MG63 (cell line): Measurements from ENCODE around the gene APLNR. TPM values are rescaled to one million over a fixed set of nuclear protein-coding genes. Genes with fewer than 3 reads are reported as not detected.
A peak's percentile ranks its signal among the peaks of the same experiment; 100 is the strongest.
"Not testable (repeated sequence)": the region's sequence is repeated elsewhere in the genome, so short reads cannot be mapped to it uniquely, and the experiment has no call there.

ENCODE experiments used
- DNase-seq: peaks from one replicate; pipeline ENCODE4 v3.0.0-alpha.2; 2020
- H3K27me3 ChIP-seq: fragments of 250-450 bp; sonication (Bioruptor Pico); 2 replicates; pipeline ENCODE4 v1.5.1; 2020; ENCODE audit warnings: mild to moderate bottlenecking, moderate library complexity
- H3K36me3 ChIP-seq: fragments of 250-450 bp; sonication (Bioruptor Pico); 2 replicates; pipeline ENCODE4 v1.5.1; 2020; ENCODE audit warnings: mild to moderate bottlenecking, moderate library complexity
- H3K4me3 ChIP-seq: fragments of 250-450 bp; sonication (Bioruptor Pico); 2 replicates; pipeline ENCODE4 v1.5.1; 2020; ENCODE audit warnings: mild to moderate bottlenecking, moderate library complexity
- H3K9me3 ChIP-seq: fragments of 250-450 bp; sonication (Bioruptor Pico); 2 replicates; pipeline ENCODE4 v1.5.1; 2020; ENCODE audit warnings: mild to moderate bottlenecking, moderate library complexity
- total RNA-seq: library from RNA; depleted of rRNA; stranded (reverse); fragments of >200 nt; shearing (Covaris generic); gene quantifications from 2 replicates; pipeline ENCODE4 v1.2.3, GENCODE V29; 2014; ENCODE audit warnings: low replicate concordance; rRNA removed

Gene APLNR
- not detected in 2 replicates for total RNA-seq

GRCh38 chr11:57237204-57237681, at the start of gene APLNR:
APLNR (minus strand) TSS chr11:57237250; CDS start chr11:57237004, 246 bp downstream.
- Histone ChIP-seq H3K9me3 (no peaks in the 10 kb centered on the region), H3K4me3 (no peak within 1 kb of the TSS), H3K36me3 (no peaks in the 10 kb centered on the region), H3K27me3 (peaks cover 5% of the 10 kb centered on the region)
- no peak for DNase-seq

DNA sequence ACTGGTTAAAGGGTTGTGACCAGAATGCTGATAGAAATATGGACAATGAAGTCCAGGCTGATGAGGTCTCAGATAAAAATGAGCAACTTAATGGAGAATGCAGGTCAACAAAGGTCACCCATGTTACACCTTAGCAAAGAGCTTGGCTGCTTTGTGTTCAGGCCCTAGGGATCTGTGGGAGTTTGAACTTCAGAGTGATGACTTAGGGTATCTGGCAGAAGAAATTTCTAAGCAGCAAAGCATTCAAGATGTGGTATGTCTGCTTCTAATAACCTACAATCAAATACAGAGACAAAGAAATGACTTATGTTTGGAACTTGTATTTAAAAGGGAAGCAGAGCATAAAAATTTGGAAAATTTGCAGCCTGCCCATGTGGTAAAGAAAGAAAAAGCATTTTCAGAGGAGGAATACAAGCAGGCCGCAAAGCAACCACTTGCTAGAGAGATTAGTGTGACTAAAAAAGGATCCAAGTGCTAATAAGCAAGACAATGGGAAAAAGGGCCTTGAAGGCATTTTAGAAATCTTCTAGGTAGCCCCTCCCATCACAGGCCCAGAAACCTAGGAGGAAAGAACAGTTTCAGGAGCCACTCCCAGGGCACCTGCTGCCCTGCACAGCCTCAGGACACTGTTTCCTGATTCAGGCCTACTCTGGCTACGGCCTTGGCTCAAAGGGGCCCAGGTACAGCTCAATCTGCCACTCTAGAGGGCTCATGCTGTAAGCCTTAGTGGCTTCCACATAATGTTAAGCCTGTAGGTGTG, 46.4 kb upstream of the APLNR start:
- H3K9me3 ChIP-seq: no peaks in the 10 kb centered on the region
- DNase-seq: no peak
- H3K27me3 ChIP-seq: no peaks in the 10 kb centered on the region
- no peak overlapping the region for H3K4me3 ChIP-seq
- no peaks in the 10 kb centered on the region for H3K36me3 ChIP-seq

DNA sequence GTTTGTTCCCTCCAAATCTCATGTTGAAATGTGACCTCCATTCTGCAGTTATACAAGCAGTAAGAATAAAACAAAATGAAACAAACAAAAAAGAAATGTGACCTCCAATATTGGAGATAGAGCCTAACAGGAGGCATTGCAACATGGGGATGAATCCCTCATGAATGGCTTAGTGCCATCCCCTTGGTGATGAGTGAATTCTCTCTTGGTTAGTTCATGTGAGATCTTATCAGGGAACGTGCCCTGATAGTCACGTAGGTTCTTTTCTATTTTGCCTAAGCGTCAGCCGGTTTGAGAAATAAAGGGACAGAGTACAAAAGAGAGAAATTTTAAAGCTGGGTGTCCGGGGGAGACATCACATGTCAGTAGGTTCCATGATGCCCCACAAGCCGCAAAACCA, 44.5 kb upstream of the APLNR start:
- not testable (repeated sequence) for DNase-seq, H3K36me3 ChIP-seq, H3K9me3 ChIP-seq, H3K4me3 ChIP-seq, H3K27me3 ChIP-seq

DNA sequence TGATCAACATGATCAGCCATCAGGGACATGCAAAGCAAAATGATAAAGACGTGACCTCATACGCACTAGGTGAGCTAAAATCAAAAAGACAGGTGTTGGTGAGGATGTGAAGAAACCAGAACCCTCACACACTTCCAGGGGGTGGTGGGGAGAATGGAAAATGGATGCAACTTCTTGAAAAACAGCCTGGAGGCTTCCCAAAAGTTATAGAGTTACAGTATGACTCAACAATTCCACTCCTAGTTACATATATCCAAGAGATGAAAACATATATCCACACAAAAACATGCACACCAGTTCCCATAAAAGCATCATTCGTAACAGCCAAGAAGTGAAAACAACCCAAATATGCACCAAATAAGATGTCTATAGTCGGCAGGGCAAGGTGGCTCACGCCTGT, 42.1 kb upstream of the APLNR start:
- H3K27me3 ChIP-seq: no peaks in the 10 kb centered on the region
- no peaks in the 10 kb centered on the region for H3K9me3 ChIP-seq
- no peak overlapping the region for H3K4me3 ChIP-seq
- H3K36me3 ChIP-seq: no peaks in the 10 kb centered on the region
- no peak for DNase-seq

GRCh38 chr11:57278721-57279095, 41.7 kb upstream of the APLNR start:
- H3K27me3 ChIP-seq: no peaks in the 10 kb centered on the region
- no peak for DNase-seq
- H3K9me3 ChIP-seq: no peaks in the 10 kb centered on the region
- no peaks in the 10 kb centered on the region for H3K36me3 ChIP-seq
- H3K4me3 ChIP-seq: no peak overlapping the region

DNA sequence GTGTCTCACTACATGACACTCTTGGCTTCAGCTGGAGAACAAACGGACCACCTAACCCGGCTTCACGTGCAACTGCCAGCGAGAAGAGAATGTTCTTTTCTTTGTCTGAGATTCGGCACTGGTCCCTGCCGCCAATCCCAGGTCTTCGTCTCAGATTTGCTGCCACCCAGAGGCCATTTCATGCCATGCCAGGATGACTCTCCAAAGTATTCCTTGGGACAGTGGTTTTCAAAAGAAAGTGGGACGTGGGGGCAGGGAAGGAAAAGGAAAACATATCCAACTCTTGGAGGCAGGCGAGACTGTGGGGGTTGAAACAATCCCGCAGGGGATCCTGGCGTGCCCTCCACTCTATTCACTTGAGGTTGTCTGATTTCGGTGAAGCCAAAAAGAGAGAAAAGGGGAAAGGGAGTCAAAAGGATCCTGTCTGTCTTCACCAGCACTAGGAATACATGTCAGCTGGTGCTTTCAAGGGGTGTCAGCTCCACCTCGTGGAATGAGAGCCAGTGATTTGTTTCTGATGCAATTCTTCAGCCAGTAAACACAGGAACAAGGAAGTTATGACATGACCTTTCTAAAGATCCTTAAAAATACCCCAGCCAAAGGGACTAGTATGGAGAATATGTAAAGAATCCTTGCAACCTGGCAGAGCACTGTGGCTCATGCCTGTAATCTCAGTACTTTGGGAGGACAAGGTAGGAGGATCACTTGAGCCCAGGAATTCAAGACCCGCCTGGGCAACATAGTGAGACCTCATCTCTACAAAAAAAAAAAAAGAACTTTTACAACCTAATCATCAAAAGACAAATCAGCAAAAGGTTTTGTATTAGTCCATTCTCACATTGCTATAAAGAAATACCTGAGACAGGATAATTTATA, 41.0 kb upstream of the APLNR start:
- Histone ChIP-seq H3K27me3 (no peaks in the 10 kb centered on the region), H3K36me3 (no peaks in the 10 kb centered on the region), H3K4me3 (no peak overlapping the region), H3K9me3 (no peaks in the 10 kb centered on the region)
- peak; percentile 75 for DNase-seq

- no peaks in the 10 kb centered on the region for H3K27me3 ChIP-seq
- H3K4me3 ChIP-seq: no peak overlapping the region
- H3K36me3 ChIP-seq: no peaks in the 10 kb centered on the region
- DNase-seq: no peak
- no peaks in the 10 kb centered on the region for H3K9me3 ChIP-seq
Observed at GRCh38 chr11:57276971-57277675, 40.1 kb upstream of the APLNR start.

GRCh38 chr11:57276169-57276970, 39.3 kb upstream of the APLNR start:
- Histone ChIP-seq H3K9me3 (no peaks in the 10 kb centered on the region), H3K4me3 (no peak overlapping the region), H3K27me3 (no peaks in the 10 kb centered on the region), H3K36me3 (no peaks in the 10 kb centered on the region)
- no peak for DNase-seq

GRCh38 chr11:57275582-57275981, 38.5 kb upstream of the APLNR start:
- Histone ChIP-seq H3K9me3 (no peaks in the 10 kb centered on the region), H3K4me3 (no peak overlapping the region), H3K36me3 (no peaks in the 10 kb centered on the region), H3K27me3 (no peaks in the 10 kb centered on the region)
- no peak for DNase-seq

DNA sequence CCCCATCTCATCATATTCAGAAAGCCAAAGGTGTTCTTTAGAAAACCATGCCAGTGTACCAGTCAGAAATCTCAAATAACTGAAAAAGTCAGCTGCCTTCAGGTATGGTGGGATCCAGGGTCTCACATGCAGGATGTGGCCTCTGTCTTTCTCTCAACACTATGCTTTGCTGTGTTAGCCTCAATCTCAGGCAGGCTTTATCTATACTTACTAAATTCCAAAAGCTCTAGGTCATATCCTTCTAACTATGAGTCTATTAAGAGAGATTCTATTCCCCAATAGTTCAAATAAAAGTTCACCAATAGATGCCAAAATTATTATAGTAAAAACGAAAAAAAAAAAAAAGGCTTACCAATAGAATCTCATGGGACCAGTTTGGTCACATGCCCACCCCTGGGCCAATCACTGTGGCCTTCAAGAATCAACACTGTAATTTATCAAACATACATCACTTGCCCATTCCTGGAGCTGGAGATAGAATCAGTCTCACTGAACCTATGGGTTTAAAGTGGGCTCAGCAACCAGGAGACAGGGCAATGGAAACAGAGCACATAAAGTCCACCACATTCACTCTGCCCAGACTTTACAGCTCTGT, 38.0 kb upstream of the APLNR start:
- DNase-seq: no peak
- H3K4me3 ChIP-seq: no peak overlapping the region
- no peaks in the 10 kb centered on the region for H3K9me3 ChIP-seq
- no peaks in the 10 kb centered on the region for H3K27me3 ChIP-seq
- no peaks in the 10 kb centered on the region for H3K36me3 ChIP-seq

DNA sequence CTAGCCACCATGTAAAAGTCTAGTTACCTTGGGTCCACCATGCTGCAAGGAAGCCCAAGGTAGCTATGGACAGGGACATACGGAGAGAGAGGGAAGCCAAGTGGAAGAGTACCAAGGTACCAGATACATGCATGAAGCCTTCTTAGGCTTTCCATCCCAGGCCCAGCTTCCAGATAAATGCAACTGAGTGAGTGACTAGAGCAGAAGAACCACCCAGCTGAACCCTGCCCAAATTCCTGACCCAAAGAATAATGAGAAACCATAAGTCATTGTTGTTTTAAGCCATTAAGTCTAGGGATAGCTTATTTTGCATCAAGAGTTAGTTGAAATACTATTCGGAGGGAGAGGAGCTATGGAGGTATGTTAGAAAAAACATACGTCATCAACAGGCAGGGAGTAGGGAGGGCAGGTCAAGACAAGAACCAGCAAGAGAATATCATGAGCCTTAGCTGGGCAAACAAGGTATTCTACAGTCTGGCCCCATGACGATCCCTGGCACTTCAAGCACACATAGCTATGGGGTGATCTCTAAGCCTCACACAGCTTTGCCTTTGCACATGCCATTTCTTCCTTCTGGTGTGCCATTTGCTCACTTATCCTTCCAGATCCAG, 36.5 kb upstream of the APLNR start:
- Histone ChIP-seq H3K4me3 (no peak overlapping the region), H3K36me3 (no peaks in the 10 kb centered on the region), H3K27me3 (no peaks in the 10 kb centered on the region), H3K9me3 (no peaks in the 10 kb centered on the region)
- no peak for DNase-seq

DNA sequence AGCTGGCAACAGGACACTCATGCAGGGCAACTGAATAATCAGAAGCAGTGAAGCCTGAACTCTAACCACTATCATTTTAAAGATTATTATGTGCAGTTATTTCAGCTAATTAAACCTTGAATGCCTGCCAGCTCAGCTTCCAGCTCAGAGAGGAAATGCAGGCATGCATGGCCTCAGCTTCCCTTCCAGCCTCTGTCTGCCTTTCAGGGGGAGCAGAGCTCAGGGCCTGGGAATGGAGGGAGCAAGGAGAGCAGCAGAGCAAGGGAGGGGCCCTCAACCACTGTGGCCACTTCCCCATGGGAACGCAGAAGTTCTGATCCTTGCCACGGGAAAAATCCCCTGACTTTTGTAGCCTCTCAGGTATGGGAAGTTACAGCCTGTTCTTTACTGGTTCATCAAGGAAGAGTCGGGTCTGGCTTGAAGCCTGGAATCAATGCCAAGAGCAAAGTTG, 32.5 kb upstream of the APLNR start:
- H3K36me3 ChIP-seq: no peaks in the 10 kb centered on the region
- no peak for DNase-seq
- H3K9me3 ChIP-seq: no peaks in the 10 kb centered on the region
- H3K4me3 ChIP-seq: no peak overlapping the region
- H3K27me3 ChIP-seq: no peaks in the 10 kb centered on the region

DNA sequence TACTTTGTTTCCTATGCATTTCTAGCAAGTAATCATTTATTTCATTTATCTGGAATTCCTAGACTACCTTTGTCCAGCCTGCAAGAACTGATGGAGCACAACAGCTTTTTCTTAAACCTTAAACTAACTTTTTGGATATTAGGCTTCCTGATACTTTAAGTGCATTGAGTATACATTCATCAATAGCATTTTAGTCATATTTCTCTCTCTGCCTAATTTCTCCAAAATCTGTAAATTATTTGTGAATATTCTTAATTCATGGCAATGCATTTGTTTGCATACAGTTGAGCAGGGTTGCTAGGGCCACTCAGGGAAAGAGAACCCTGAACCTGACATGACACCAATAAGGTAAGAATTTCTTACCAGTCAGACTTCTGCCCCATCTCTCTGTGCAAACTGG, 29.1 kb upstream of the APLNR start:
- Histone ChIP-seq H3K9me3 (no peaks in the 10 kb centered on the region), H3K36me3 (no peaks in the 10 kb centered on the region), H3K27me3 (no peaks in the 10 kb centered on the region), H3K4me3 (no peak overlapping the region)
- no peak for DNase-seq

DNA sequence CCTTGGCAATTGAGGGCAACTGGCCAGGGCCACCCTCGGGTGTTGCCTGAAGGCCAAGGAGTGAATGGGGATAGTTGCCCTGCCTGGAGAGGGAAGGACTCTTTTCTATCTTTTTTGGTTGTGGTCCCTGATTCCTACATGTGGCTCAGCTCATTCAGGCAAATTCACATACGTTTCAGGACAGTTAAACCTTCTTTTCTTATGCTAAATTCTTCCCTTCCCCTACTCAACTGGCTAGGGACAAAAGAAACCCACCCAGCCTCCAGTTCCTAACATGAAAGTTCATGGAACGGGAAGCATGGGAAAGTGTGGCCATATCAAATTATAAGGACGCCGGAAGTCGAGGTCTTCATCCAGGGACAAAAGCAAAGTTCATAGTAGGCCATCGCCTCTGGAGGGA, 26.3 kb upstream of the APLNR start:
- H3K27me3 ChIP-seq: no peaks in the 10 kb centered on the region
- DNase-seq: no peak
- no peaks in the 10 kb centered on the region for H3K36me3 ChIP-seq
- H3K4me3 ChIP-seq: no peak overlapping the region
- no peaks in the 10 kb centered on the region for H3K9me3 ChIP-seq

- H3K9me3 ChIP-seq: no peaks in the 10 kb centered on the region
- H3K27me3 ChIP-seq: no peaks in the 10 kb centered on the region
- no peaks in the 10 kb centered on the region for H3K36me3 ChIP-seq
- no peak for DNase-seq
- no peak overlapping the region for H3K4me3 ChIP-seq
Observed at GRCh38 chr11:57262157-57262556, 25.1 kb upstream of the APLNR start.
